SU-DHL-6 (cell line): Measurements from ENCODE around the gene DOCK1.

Experiments
- H2AFZ ChIP-seq: fragments of 200-600 bp; sonication (generic); 2 replicates; pipeline ENCODE4 v1.6.1; 2014; ENCODE audit warnings: low read depth, mild to moderate bottlenecking, moderate library complexity, mixed read lengths, antibody characterized with exemption, low read length; ENCODE audit not compliant: severe bottlenecking
- H3F3A ChIP-seq: fragments of 200-600 bp; shearing (Covaris generic); 2 replicates; pipeline ENCODE4 v1.6.0; 2016; ENCODE audit warnings: antibody characterized with exemption, mild to moderate bottlenecking; ENCODE audit not compliant: insufficient read depth
- H3K27ac ChIP-seq: fragments of 200-600 bp; sonication (generic); 2 replicates; pipeline ENCODE4 v1.5.1; 2016; ENCODE audit warnings: low read depth, mild to moderate bottlenecking, low read length, moderate library complexity, mixed read lengths
- H3K27me3 ChIP-seq: fragments of 200-600 bp; sonication (generic), shearing (Covaris generic); 2 replicates; pipeline ENCODE4 v1.6.0; 2014; ENCODE audit warnings: mild to moderate bottlenecking, low read length
- H3K36me3 ChIP-seq: fragments of 200-600 bp; sonication (generic); 2 replicates; pipeline ENCODE4 v1.6.1; 2014; ENCODE audit warnings: mild to moderate bottlenecking, low read length, mixed read lengths
- H3K4me2 ChIP-seq: fragments of 300-600, 200-600 bp; shearing (Covaris generic), sonication (generic); 2 replicates; pipeline ENCODE4 v1.6.0; 2014; ENCODE audit warnings: low read length, low read depth, mild to moderate bottlenecking; ENCODE audit not compliant: poor library complexity, severe bottlenecking
- H3K4me3 ChIP-seq: fragments of 200-600 bp; sonication (generic); 2 replicates; pipeline ENCODE4 v1.5.1; 2014; ENCODE audit warnings: antibody characterized with exemption, low read length, mild to moderate bottlenecking, mixed read lengths; ENCODE audit not compliant: insufficient read depth, poor library complexity, severe bottlenecking
- H3K79me2 ChIP-seq: fragments of 200-600 bp; sonication (generic); 2 replicates; pipeline ENCODE4 v1.6.1; 2014; ENCODE audit warnings: mild to moderate bottlenecking, low read length, moderate library complexity; ENCODE audit not compliant: insufficient read depth
- H3K9ac ChIP-seq: fragments of 200-600 bp; sonication (generic); 2 replicates; pipeline ENCODE4 v1.7.0; 2014; ENCODE audit warnings: mild to moderate bottlenecking, low read length
- H3K9me2 ChIP-seq: fragments of 200-600 bp; sonication (generic); replicated peaks from 2 replicates; pipeline ENCODE4 v1.6.1; 2014; ENCODE audit warnings: low read length; ENCODE audit not compliant: insufficient read depth
- H3K9me3 ChIP-seq: fragments of 200-600 bp; sonication (generic); 2 replicates; pipeline ENCODE4 v1.6.1; 2014; ENCODE audit warnings: low read length, mixed read lengths; ENCODE audit not compliant: insufficient read depth
- H4K20me1 ChIP-seq: fragments of 200-600 bp; sonication (generic); 2 replicates; pipeline ENCODE4 v1.6.1; 2014; ENCODE audit warnings: low read depth, mild to moderate bottlenecking, antibody characterized with exemption, low read length, moderate library complexity, mixed read lengths
- EZH2phosphoT487 ChIP-seq: fragments of 200-600 bp; sonication (generic), shearing (Covaris generic); conservative IDR thresholded peaks from 2 replicates; pipeline ENCODE4 v1.6.1; 2018; ENCODE audit warnings: mild to moderate bottlenecking, antibody characterized with exemption, low read length, moderate library complexity, mixed read lengths
- TF ChIP-seq, protein P1 (sequence below): fragments of 200-600 bp; sonication (generic); IDR thresholded peaks from one replicate; pipeline ENCODE4 v1.5.1; 2017; ENCODE audit warnings: antibody characterized with exemption, mild to moderate bottlenecking, low read length, moderate library complexity; ENCODE audit not compliant: insufficient read depth, poor library complexity, severe bottlenecking

Gene DOCK1

GRCh38 chr10:127428385-127428980 lies 523.3 kb downstream of the DOCK1 start:
- Histone ChIP-seq H4K20me1 (no peaks in the 10 kb centered on the region), H3K36me3 (no peaks in the 10 kb centered on the region)

GRCh38 chr10:127429601-127430312 lies 524.5 kb downstream of the DOCK1 start:
- Histone ChIP-seq H2AFZ (no peak overlapping the region), H3F3A (no peaks in the 10 kb centered on the region), H3K27me3 (no peaks in the 10 kb centered on the region), H3K9me3 (no peaks in the 10 kb centered on the region), H3K27ac (no peak overlapping the region), H3K79me2 (no peaks in the 10 kb centered on the region), H3K4me2 (no peak overlapping the region), H4K20me1 (no peaks in the 10 kb centered on the region), H3K9me2 (no peaks in the 10 kb centered on the region), H3K9ac (no peak overlapping the region), H3K36me3 (no peaks in the 10 kb centered on the region), H3K4me3 (no peak overlapping the region)
- TF ChIP-seq, protein P1, sequence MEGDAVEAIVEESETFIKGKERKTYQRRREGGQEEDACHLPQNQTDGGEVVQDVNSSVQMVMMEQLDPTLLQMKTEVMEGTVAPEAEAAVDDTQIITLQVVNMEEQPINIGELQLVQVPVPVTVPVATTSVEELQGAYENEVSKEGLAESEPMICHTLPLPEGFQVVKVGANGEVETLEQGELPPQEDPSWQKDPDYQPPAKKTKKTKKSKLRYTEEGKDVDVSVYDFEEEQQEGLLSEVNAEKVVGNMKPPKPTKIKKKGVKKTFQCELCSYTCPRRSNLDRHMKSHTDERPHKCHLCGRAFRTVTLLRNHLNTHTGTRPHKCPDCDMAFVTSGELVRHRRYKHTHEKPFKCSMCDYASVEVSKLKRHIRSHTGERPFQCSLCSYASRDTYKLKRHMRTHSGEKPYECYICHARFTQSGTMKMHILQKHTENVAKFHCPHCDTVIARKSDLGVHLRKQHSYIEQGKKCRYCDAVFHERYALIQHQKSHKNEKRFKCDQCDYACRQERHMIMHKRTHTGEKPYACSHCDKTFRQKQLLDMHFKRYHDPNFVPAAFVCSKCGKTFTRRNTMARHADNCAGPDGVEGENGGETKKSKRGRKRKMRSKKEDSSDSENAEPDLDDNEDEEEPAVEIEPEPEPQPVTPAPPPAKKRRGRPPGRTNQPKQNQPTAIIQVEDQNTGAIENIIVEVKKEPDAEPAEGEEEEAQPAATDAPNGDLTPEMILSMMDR: no peak
- TF ChIP-seq EZH2phosphoT487: no peak

More at GRCh38 chr10:127428385-127428980, 523.3 kb downstream of the DOCK1 start:
- no peaks in the 10 kb centered on the region for H3K9me3 ChIP-seq
- H3K9ac ChIP-seq: no peak overlapping the region
- no peak overlapping the region for H3K4me3 ChIP-seq
- H3K9me2 ChIP-seq: no peaks in the 10 kb centered on the region
- H3K27me3 ChIP-seq: no peaks in the 10 kb centered on the region
- no peaks in the 10 kb centered on the region for H3K79me2 ChIP-seq
- no peak overlapping the region for H2AFZ ChIP-seq
- no peak for TF ChIP-seq EZH2phosphoT487
- TF ChIP-seq, protein P1: no peak
- no peaks in the 10 kb centered on the region for H3F3A ChIP-seq
- no peak overlapping the region for H3K27ac ChIP-seq
- no peak overlapping the region for H3K4me2 ChIP-seq

DNA sequence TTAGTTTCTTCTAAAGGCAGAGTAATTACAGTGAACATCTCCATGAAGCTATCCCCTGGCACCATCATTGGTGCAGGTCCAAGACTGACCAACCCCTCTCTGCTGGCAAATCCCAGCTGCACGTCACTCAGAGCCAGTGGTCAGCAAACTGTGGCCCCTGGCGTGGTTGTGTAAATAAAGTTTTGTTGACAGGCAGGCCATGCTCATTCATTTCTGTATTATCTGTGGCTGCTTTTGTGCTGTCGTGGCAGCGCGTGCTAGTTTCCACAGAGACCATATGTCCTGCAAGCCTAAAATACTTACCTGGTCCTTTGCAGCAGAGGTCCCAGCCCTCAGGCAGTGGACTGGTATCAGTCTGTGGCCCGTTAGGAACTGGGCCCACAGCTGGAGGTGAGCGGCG lies 526.3 kb downstream of the DOCK1 start:
- Histone ChIP-seq H3F3A (no peaks in the 10 kb centered on the region), H3K9me2 (no peaks in the 10 kb centered on the region), H3K79me2 (no peaks in the 10 kb centered on the region), H3K36me3 (no peaks in the 10 kb centered on the region), H2AFZ (no peak overlapping the region), H3K9ac (no peak overlapping the region), H3K9me3 (no peaks in the 10 kb centered on the region), H3K27ac (no peak overlapping the region), H3K27me3 (no peaks in the 10 kb centered on the region), H4K20me1 (no peaks in the 10 kb centered on the region), H3K4me3 (no peak overlapping the region), H3K4me2 (no peak overlapping the region)
- TF ChIP-seq EZH2phosphoT487: no peak
- TF ChIP-seq, protein P1: no peak
